Measurements from ENCODE around the gene ADH4.
"Not testable (repeated sequence)": the region's sequence is repeated elsewhere in the genome, so short reads cannot be mapped to it uniquely, and the experiment has no call there.

Gene ADH4

DNA sequence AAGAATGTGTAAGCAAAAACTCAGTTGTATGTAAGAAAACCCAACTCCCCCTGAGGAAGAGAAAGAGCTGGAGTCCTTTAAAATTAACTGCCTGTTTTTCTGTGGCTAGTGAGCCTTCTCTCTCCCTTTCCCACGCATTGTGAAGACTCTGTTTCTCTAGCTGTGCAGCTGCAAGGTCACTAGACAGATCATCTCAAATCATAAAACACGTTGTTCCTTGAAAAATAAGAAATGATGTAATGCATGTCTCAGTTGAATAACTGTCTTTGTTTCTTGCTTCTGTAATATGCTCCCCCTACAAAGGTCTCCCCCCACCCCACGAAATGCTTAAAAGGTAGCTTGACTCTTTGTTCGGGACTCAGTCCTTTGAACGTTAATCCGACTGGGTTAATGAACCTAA is 63.2 kb downstream of the ADH4 start:
- not testable (repeated sequence) for DNase-seq (ENCODE audit: low read depth in 2 of 2)

DNA sequence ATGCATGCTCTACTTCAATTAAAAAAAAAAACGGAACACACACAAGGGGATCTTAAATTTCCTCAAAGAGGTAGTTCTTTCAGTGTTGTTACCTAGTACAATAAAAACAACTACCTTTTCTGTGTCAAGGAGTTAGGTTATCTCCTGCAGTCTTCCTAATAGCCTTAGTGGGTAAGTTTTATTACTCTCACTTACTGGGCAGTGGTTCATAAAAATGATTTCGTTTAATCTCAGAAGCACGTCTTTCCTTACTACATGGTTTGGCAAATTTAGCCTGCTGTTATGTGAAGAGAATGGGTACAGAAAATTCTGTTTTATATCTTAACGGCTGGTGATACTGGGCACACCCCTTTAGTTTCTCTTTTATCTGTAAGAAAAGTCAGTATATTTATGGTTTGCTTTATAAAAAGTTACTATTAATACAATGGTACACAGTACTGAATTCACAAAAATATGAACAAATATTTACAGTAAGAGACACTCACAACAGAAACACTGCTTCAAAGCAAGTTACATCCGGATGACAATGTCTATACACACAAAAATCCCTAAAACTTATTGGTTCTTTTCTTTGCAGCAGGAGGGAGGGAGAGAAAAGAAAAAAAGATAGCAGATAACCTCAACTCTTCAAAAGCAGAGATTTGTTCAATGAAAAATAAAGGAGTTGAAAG is 64.3 kb downstream of the ADH4 start:
- DNase-seq (ENCODE audit: low read depth in 2 of 2): no peak

DNA sequence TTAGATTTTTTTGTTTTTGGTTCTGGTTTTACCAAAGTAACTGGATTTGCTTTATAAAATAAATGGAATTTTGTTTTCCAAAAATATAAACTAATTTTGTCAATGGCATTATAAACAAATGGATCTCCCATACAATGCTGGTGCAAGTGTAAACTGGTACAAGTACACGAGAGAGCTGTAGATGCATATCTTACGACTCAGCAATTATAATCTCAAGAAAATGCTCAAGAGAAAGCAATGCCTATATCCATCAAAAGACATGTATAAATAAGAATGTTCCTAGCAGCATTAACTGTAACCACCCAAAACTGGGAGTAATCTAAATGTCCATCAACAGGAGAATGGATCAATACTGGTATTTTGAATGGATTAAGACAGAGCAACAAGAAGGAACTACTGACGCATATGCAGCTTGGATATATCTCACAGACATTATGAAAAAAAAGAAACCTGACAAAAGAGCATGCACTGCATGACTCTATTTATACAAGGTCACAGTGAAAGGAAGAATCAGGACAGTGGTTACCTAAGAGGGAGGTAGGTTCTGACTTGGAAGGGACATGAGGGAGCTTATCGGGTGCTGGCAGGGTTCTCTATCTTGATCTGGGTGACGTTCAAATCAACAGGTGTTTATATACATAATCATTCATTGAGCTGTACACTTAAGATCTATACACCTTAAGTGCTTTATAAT is 65.0 kb downstream of the ADH4 start:
- DNase-seq (ENCODE audit: low read depth in 2 of 2): no peak

DNA sequence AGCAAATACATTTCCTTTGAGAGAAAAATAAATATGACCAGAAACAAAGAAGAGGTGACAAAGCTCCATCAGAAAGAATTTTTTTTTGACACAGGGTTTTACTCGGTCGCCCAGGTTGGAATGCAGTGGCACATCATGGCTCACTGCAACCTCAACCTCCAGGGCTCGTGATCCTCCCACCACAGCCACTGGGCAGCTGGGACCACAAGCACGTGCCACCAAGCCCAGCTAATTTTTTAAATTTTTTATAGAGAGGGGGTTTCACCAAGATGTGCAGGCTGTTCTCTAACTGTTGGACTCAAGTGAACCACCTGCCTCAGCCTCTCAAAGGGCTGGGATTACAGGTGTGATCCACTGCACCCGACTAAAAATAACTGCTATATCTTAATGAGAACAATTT is 65.8 kb downstream of the ADH4 start:
- DNase-seq (ENCODE audit: low read depth in 2 of 2): no peak

DNA sequence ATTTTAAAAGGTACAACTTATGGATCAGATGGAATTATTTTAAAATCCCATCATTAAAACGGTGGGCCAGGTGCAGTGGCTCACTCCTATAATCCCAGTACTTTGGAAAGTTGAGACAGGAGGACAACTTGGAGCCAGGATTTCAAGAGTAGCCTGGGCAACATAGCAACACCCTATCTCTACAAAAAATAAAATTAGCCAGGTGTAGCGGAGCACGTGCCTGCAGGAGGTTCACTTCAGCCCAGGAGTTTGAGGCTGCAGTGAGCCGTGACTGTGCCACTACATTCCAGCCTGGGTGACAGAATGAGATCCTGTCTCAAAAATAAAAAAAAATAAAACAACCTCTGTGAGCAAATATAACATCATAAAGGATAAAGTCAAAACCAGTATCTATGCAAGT is 66.9 kb downstream of the ADH4 start:
- no peak for DNase-seq (ENCODE audit: low read depth in 2 of 2)

DNA sequence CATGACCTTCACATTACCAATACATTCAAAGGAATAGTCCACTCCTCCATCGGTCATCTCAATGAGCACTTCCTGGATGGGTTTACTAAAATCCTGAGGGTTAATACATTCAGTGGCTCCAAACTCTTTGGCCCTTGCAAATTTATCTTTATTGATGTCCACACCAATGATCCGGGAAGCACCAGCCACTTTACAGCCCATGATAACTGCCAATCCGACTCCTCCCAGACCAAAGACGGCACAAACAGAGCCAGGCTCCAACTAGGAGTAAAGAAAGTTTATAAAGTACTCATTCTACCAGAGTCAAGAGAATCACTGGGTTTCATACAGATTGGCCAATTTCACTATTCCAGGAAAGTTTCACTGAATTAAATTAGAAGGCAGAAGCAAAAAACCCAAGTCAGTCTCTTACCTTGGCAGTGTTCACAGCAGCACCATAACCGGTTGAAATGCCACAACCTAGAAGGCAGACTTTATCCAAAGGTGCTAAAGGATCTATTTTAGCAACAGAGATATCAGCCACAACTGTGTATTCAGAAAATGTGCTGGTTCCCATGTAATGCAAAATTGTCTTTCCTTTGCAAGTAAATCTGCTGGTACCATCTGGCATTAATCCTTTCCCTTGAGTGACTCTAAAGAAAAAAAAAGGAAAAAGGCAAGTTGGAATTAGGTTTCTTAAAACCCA is 67.7 kb downstream of the ADH4 start:
- DNase-seq (ENCODE audit: low read depth in 2 of 2): no peak

DNA sequence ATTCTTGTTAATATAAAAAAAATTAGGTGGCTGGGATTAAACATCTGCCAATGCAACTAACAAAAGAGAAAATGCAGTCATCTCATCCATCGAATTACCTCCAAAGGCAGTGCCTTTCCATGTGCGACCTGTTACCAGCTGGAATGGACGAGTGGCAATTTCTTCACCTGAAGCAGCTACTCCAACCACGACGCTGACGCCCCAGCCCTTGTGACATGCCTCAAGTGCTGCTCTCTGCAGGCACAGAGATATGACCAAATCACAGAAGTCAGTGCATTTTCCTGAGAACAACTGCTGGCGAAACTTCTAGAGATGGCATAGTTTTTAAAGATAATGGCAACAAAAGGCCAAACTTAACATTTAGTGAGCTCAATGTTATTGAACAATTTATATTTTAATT is 69.3 kb downstream of the ADH4 start:
- DNase-seq (ENCODE audit: low read depth in 2 of 2): no peak

Measured in stimulated activated CD8-positive, alpha-beta memory T cell treated with anti-CD3 and anti-CD28 coated beads, Interleukin-7, amount 100 ng/mL, for 1 hour (primary cell).